ENCODE data around the gene DGKQ.

GRCh38 chr4:992297-993110 lies 19.1 kb upstream of the DGKQ start:
- TF ChIP-seq CTCF (IDR thresholded peaks at IDR 0.05 in 4 of 5, conservative IDR thresholded peaks at IDR 0.05 in 1 of 5): no peak
- TF ChIP-seq POLR2A (IDR thresholded peaks at IDR 0.05): no peak

Data from gastrocnemius medialis (tissue), 4 donors.